HG02852 (cell line): ENCODE data around the gene TMEM273.
"Not testable (repeated sequence)": the region's sequence is repeated elsewhere in the genome, so short reads cannot be mapped to it uniquely, and the experiment has no call there.

Experiments
- ATAC-seq: cut with Tn5 transposase; IDR thresholded peaks from one replicate; pipeline ENCODE4 v1.9.1; 2021; ENCODE audit warnings: mild to moderate bottlenecking, moderate library complexity; ENCODE audit not compliant: unreplicated experiment

TMEM273 gene

GRCh38 chr10:49205206-49205605 is 17.0 kb upstream of the TMEM273 start:
- ATAC-seq: no peak

GRCh38 chr10:49204119-49204518 is 15.9 kb upstream of the TMEM273 start:
- no peak for ATAC-seq

DNA sequence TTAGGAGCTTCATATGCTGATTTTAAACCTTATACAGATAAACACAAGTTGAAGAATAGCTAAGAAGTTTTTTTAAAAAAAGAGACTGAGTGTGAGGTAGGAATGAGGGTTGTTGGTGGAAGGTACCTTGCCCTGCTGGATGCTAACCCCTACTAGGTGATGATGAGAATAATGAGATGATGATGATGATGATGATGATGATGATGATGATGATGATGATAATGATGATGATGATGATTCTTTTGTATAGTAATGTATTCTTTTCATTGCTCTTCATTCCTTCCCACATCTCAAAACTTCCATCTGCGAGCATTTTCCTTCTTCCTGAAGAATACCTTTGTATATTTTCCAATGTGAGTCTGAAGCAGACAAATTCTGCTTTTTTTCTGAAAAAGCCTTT is 14.1 kb upstream of the TMEM273 start:
- no peak for ATAC-seq

DNA sequence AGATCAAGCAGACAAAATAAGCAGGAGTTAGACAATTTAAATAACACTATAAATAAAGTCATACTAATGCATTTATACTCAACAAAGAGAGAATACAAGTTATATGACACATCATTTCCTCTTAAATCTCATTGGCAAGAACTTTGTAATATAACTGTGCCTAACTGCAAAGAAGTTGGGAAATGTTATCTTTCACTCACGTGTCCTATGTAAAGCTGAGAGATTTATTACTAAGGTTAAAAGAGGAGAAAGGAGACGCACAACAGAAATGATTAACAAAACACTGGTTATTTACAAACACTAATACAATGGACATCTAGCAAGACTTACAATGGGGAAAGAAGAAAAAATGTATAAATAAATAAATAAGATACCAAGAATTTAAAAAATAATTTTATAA is 12.7 kb upstream of the TMEM273 start:
- ATAC-seq: no peak

GRCh38 chr10:49197171-49197570 is 9.0 kb upstream of the TMEM273 start:
- no peak for ATAC-seq

GRCh38 chr10:49195864-49196263 is 7.7 kb upstream of the TMEM273 start:
- ATAC-seq: not testable (repeated sequence)

DNA sequence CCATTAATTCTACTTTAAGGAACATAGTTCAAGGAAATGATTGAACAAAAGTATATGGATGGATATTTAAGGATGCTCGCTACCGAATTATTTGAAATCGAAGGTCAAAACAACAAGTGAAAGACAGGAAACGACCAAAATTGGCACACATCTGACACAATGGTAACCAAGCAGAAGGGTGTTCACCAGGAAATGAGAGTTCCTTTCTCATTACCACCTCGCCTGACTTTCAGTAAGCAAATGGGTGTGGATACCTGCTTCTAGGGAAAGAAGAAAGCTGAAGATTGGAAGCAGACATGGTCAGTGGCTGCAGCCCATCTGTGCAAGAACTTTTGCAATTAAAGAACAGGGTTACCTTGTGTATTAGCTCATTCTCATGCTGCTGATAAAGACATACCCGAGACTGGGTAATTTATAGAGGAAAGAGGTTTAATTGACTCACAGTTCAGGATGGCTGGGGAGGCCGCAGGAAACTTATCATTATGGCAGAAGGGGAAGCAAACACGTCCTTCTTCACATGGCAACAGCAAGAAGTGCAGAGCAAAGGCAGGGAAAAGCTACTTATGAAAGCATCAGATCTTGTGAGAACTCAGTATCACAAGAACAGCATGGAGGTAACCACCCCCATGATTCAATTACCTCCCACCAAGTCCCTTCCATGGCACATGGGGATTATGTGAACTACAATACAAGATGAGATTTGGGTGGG is 6.2 kb upstream of the TMEM273 start:
- no peak for ATAC-seq

DNA sequence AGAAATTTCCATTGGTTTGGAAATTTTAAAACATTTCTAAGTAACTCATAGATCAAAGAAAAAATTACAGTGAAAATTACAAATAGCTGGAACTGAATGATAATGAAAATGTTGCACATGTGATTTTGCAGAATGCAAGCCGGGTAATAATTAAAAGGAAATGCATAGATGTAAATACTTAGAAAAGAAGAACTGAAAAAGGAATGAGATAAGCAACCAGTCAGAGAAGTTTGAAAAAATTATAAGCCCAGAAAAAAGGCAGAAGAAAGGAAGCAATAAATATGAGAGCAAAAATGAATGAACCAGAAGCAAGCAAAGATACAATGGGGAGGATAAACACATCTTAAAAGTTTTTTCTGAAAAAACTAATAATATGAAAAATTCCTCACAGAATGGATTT is 3.2 kb upstream of the TMEM273 start:
- ATAC-seq: no peak

DNA sequence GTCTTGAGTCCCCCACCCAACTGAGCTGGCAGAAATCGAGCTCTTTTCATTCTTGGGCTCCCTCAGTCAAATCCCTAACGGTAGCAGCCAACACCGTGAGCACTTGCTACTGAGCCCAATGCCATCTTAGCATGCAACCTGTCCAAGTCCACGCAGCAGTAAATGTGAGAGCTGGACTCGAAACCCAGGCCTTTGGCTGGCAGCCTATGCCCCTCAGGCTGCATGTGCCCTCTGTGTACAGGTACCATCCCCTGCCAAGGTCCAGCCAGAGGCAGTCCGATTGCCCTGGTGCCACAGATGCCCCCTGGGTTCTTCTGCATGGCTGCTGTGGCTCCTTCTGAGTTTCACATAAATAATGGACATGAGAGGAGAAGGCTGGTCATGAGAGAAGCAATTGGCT is 1.2 kb upstream of the TMEM273 start:
- no peak for ATAC-seq

DNA sequence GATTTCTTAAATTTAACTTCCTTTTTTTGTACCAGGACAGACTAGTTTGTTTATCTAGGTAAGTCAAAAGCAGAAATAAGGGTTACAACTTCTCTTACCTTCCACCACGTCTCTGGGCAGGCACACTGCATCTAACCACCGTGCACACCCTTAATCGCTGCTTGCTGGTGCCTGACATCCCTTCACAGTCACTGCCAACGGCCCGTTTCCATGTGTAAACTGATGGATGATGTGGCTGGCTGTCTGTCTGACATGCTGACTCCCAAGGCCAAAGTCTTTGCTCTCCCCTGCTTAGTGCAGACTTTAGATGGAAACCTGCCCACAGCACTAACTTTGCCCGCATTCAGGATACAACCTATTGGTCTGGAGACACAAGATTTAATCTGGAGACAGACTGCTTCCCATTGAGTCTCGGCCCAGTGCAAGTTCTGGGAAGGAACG is 1.1 kb downstream of the TMEM273 start:
- ATAC-seq: no peak

- ATAC-seq: no peak
Observed at GRCh38 chr10:49186613-49187012, 1.6 kb downstream of the TMEM273 start.

DNA sequence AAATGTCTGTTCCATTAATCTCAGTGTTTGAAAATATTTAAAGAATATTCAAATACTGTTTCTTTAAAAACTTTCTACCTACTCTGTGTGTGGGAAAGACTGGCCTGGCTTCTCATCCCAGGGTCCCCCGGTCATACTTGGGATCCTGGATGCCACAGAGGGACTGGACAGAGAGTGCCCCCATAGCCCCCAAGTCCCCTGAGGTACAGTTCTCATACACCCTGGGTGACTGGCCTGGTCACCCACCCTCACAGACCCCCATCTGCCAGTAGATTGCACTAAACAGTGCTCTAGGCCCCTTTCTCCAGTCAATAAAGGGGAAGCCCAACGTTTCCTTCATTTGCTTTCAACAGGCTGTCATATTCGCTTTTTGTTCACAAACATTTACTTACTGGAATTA is 3.0 kb downstream of the TMEM273 start:
- no peak for ATAC-seq

DNA sequence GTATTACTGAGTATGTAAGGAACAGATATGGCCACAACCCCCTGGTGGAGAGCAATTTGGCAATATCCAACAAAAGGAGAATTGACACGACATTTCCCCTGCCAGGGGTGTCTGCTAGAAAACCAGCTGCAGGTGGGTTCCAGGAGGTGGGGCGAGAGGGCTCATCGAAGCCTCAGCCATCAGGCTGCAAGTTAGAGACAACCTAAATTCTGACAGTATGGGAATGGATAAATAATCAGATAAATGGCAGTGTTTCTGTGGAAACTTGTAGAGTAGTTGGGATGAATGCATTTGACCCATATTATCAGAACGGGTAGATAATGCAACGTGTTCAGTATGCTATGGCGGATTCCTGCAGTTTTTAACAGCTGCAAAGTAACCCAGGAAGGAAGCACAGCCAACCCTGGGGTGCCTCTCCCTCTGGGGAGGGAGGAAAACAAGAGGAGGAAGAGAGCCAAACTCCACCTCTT is 3.5 kb downstream of the TMEM273 start:
- no peak for ATAC-seq

GRCh38 chr10:49183596-49184542 is 4.3 kb downstream of the TMEM273 start:
- no peak for ATAC-seq

DNA sequence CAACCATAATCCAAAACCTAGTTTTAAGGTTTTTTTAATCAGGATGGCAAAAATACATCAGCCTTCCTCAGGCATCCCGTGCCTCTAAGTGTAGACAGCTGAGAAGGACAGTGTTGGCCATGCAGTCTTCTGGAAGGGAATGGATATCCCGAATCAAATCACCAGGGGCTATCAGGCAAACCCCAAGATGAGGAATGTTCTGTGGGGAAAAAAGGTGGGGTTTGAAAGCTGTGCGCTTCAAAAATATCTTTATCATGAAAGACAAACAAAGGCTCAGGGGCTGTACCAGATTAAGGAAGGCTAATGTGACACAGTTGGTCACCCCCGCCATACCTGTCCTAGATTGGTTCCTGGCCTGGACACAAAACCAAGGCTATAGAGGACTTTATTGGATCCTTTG is 5.4 kb downstream of the TMEM273 start:
- no peak for ATAC-seq

- ATAC-seq: no peak
Observed at GRCh38 chr10:49180444-49180860, 7.7 kb downstream of the TMEM273 start.

DNA sequence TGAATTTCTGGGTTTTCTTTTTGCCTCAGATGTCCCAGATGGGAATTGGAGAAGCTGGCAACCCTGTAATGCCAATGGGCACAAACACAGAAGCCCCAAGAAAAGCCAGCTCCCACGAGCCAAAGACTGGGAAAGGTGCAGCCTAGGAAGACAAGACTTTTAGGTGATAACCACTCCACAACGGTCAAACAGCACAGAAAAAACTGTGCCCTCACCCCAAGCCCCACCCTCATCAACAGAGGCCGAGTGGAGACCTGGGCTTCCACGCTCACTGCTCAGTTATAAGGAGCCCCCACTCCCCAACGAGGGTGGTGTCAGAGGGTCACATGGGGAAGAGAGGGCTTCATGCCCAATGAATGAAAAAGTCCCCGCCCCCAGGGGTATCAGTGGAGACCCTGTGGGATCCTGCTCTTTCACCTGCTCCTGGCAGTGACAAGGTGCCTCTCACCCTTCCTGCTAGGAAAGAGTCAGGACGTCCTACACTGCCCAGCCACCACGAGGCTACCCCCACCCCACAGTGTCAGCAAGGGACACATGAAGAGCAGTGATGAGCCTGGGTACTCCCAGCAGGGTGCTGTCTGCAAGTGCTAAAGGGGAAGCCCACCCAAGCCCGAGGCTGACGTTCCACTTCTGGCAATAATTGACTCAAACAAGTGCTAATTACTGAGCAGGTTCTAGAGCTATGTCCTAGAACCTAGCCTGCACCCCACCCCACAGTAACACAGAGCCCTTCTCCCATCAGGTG is 8.3 kb downstream of the TMEM273 start:
- no peak for ATAC-seq

- ATAC-seq: no peak
Observed at GRCh38 chr10:49178489-49179471, 9.4 kb downstream of the TMEM273 start.

- peak; percentile 90 for ATAC-seq
Observed at GRCh38 chr10:49177391-49178355, 10.5 kb downstream of the TMEM273 start.
